ENCODE measurements around the gene PTPRD.
A peak's percentile ranks its signal among the peaks of the same experiment; 100 is the strongest.
"Not testable (repeated sequence)": the region's sequence is repeated elsewhere in the genome, so short reads cannot be mapped to it uniquely, and the experiment has no call there.

Gene PTPRD

DNA sequence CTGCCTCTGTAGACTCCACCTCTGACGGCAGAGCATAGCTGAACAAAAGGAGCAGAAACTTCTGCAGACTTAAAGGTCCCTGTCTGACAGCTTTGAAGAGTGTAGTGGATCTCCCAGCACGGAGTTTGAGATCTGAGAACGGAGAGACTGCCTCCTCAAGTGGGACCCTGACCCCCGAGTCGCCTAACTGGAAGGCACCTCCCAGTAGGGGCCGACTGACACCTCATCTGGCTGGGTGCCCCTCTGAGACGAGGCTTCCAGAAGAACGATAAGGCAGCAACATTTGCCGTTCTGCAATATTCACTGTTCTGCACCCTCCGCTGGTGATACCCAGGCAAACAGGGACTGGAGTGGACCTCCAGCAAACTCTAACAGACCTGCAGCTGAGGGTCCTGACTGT lies 1186.3 kb downstream of the PTPRD start:
- DNase-seq: not testable (repeated sequence)

- no peak for DNase-seq
These were observed 1200.6 kb downstream of the PTPRD start for GRCh38 chr9:9412241-9412640.

DNA sequence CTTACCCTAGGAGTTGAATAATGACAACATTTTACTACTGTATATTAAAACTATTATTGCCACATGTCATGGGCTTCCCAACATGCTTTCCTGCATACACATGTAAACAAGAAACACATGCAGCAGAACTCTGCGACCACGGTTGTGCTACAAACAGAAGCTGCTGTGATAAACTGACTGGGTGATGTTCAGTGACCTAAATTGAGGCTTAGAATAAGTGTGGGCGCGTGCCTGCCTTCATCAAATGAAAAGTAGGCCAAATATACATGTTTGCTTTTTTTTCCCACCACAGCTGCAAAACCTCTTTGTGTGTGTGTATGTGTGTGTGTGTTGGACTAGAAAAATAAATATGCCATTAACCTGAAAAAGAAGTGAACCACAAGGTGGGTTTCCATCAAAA lies 1202.1 kb downstream of the PTPRD start:
- no peak for DNase-seq

GRCh38 chr9:9399982-9400381 lies 1212.8 kb downstream of the PTPRD start:
- DNase-seq: no peak

DNA sequence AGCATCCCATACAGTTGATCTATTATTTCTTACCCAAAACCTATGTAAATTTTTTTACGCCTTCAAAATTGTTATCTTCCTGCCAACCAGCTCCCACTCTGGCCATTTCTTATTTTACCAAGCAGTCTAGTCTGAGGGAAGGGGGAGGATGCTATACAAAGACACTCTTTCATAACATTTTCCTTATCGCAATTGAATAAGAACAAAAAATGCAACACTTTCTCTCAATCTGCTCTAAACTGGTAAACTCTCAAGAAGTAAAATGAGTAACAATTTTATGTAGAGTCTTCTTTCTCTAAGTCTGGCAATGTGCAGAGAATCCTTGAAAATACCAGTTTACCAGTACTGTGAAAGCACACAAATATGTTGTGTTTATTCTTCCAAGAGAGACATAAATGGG lies 1216.3 kb downstream of the PTPRD start:
- DNase-seq: no peak

DNA sequence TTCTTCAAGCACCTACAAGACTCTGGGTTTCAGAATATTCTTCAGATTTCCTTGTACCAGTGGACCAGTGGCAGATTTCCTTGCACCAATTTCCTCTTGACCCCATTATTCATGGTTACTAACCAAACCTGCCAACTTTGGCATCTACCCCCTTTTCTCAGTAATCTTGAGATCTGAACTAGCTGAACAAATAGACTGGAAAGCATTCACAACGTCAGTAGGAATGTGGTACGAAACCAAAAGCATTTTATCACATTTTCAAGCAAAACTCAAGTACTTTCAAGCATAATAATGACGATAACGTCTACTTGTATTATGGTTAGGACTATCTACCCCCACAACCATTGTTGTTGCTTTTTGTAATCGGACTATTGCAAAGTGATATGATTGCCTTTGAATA lies 1217.3 kb downstream of the PTPRD start:
- DNase-seq: no peak

- DNase-seq: no peak
These were observed 1220.0 kb downstream of the PTPRD start for GRCh38 chr9:9392755-9393154.

GRCh38 chr9:9389904-9390303 lies 1222.9 kb downstream of the PTPRD start:
- DNase-seq: no peak

GRCh38 chr9:9387511-9388115 lies 1225.2 kb downstream of the PTPRD start:
- no peak for DNase-seq

DNA sequence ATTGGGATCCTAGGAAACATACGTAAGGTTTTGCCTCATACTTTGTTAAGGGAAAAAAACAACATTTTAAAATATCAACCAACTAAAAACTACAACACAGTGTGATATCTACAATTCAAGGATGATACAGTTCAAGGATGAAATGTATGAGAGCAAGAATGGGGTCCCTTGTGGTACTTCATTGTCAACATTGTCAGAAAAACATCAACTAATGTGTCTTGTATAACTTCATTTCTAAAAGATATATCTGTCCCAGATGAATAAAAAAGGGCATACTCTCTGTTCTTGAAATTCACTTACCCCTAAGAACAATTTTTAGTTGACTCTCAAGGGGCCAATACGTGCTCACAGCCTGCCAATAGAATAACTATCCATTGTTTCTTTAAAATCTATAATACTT lies 1250.5 kb downstream of the PTPRD start:
- DNase-seq: no peak

DNA sequence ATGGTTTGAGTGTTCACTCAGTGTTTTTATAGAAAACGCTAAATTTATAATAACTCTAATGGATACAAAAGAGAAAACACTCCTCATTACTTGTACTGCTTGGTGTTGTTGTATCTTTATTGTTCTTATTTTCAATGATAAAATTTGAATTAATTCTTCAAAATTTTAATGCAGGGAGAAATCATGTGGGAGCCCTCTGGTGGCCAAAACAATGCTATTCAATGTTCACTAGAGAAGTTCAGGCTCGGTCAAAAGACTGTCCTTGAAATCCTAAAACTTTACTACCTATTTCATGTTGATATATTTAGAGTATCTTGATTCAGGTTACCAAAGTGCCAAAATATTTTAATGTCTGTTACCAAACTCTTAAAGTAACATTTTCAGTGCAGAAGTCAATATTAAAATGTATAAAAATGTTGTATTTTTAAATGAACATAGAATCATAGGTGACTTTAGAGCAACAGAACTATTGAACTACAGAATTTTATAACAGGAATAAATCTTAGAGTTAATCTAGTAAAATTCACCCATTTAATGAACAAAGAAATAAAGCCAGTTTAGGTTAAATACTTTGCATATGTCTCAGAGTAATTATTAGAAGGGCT lies 1259.8 kb downstream of the PTPRD start:
- DNase-seq: peak in 1 of 2 donors; percentile 0

DNA sequence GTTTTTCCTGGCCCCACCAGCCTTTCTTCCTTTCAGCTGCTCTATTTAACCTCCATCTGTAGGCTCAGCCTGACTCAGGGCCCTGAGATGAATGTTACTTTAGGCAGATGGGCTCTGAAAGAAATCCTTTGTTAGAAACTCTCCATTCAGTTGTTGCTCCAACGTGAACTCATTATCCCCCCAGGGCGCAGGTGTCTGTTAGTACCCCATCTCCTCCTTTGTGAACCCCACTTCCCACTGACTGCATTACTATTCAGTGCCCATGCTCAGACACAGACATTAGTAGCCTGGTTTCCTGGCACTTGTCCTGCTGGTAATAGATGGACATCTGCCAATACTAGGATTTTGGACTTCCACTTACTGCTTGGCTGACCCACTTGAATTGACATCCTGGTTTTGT lies 1271.6 kb downstream of the PTPRD start:
- DNase-seq: no peak

GRCh38 chr9:9337129-9337528 lies 1275.7 kb downstream of the PTPRD start:
- DNase-seq: no peak

- no peak for DNase-seq
These were observed 1286.1 kb downstream of the PTPRD start for GRCh38 chr9:9326749-9327148.

DNA sequence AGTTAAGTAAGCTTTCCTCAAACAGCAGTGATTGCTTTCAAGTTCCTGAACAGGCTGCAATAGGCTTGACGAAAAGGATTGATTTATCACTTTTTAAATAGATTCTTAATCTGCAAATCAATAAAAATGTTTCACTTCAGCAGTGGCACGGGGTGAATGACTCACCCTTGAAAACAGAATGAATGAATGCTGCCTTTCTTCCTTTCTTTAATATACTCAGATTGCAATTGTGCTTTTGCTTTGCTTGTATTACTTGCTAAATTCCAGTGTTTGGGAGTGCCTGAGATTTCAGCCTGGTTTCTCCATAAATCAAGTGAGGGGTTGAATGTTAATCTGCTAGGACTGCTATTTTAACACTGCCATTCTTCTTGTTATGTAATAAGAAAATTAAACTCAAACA lies 1293.8 kb downstream of the PTPRD start:
- no peak for DNase-seq

- not testable (repeated sequence) for DNase-seq
These were observed 1302.1 kb downstream of the PTPRD start for GRCh38 chr9:9310743-9311142.

DNA sequence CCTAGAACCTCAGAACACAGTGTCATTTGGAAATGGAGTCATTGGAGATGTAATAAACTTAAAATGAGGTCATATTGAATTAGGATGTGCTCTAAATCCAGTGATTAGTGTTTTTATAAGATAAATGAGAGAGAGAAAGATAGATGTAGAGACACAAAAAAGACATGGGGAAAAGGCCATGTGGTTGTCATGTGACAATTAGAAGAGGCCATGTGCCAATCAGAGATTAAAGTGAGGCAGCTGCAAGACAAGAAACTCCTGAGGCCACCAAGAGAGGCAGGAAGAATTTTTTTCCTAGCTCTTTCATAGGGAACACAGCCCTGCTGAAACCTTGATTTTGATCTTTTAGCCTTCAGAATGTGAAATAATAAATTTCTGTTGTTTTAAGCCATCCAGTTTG lies 1307.2 kb downstream of the PTPRD start:
- DNase-seq: no peak

GRCh38 chr9:9299134-9299533 lies 1313.7 kb downstream of the PTPRD start:
- DNase-seq: no peak

DNA sequence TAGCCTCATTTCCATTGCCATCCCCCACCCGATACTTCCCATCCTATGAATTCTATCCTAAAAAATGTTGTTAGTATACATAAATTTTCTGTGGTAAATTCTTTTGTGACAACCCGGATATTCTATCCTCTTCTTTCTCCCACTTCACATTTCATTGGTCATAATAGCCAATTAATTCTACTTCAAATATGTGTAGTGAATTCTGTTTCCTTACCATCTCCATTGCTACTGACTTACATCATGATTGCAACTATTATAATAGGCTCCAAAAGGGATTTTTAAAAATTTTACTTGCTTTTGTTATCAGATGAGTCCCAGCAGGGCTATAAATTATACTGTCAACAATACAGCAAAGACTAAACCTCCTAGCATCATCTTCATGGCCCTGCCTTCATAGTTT lies 1326.8 kb downstream of the PTPRD start:
- no peak for DNase-seq

- no peak for DNase-seq
These were observed 1328.6 kb downstream of the PTPRD start for GRCh38 chr9:9284201-9284600.

- DNase-seq: no peak
These were observed 1329.4 kb downstream of the PTPRD start for GRCh38 chr9:9283159-9283986.

- DNase-seq: no peak
These were observed 1337.2 kb downstream of the PTPRD start for GRCh38 chr9:9275601-9276000.

DNA sequence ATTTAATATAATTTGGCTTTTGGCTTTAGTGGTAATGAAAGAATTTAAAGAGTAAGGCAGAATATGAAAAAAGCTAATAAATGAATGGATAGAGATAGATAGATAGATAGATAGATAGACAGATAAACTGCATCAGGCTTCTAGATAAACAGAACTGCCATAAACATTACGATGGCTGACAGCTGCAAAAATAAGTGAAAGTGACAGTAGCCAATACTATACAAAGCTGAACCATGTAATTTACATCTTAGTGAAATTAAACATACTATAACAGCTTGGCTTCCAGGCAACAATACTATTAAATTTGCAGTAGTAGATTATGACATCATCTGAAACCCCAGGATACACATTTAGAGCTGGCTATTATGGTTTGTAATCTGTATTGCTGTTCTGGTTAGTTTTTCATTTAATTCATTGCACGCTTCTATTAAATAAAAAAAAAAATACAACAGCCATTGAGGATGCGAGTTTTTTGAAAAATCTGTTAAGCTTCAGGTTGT lies 1354.8 kb downstream of the PTPRD start:
- no peak for DNase-seq

DNA sequence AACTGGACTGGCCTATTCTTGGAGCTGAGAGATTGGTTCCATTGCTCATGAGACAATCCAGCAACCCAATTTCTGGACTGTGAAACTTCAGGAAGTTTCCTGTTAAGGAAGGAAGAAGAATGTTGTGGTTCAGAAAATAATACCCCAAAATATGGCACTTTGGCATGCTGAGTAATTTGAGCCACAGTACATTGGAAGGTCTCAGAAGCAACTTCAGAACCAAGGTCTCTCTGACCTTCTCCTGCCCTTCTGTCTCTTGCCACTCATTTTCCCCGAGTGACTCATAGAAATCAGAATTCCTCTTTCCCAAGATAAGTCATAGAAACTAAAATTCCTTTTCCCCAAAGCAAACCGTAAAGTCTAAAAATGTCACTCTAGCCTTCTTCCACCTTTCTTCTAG lies 1366.1 kb downstream of the PTPRD start:
- no peak for DNase-seq

Data from stimulated activated CD4-positive, alpha-beta T cell treated with anti-CD3 and anti-CD28 coated beads, Interleukin-2, amount 100 ng/mL, for 24 hours (primary cell).